Measurements from ENCODE around the gene MAD1L1. TPM values are rescaled to one million over a fixed set of nuclear protein-coding genes. Genes with fewer than 3 reads are reported as not detected.

MAD1L1 gene
- total and polyA plus RNA-seq, 2 of the 13 experiments (the other 11 are each of a cell fraction or from before 2014, with no cell fraction given), result 17.4 to 64.7 TPM

GRCh38 chr7:2110610-2111396 is 121.9 kb downstream of the MAD1L1 start (continued):
- TF ChIP-seq ZNF264 (CRISPR knock-in tag; IDR thresholded peaks at IDR 0.05) (peak; percentile 61; the same call in 1 of the 2 replicates), KDM2A (CRISPR knock-in tag; IDR thresholded peaks at IDR 0.05; ENCODE audit: borderline replicate concordance, low read depth) (peak; percentile 26), PCBP2 (optimal IDR thresholded peaks at IDR 0.05; ENCODE audit: low read depth, low read length, poor library complexity, severe bottlenecking) (no peak), MZF1 (CRISPR knock-in tag; IDR thresholded peaks at IDR 0.05; ENCODE audit: borderline replicate concordance) (no peak), AFF4 (CRISPR knock-in tag; IDR thresholded peaks at IDR 0.05) (no peak), ZNF530 (CRISPR knock-in tag; IDR thresholded peaks at IDR 0.05; ENCODE audit: low read depth) (no peak), TFAP4 (IDR thresholded peaks at IDR 0.05; ENCODE audit: borderline replicate concordance, low read depth) (0 out of 2 replicates have a peak, but pooled peaks have one; percentile 38), TAF1 (CRISPR knock-in tag; IDR thresholded peaks at IDR 0.05) (peak; percentile 54; the same call in 1 of the 2 replicates), ZNF7 (CRISPR knock-in tag; IDR thresholded peaks at IDR 0.05) (no peak), ZFX (CRISPR knock-in tag; IDR thresholded peaks at IDR 0.05; ENCODE audit: low read depth) (peak; percentile 85), ZNF615 (CRISPR knock-in tag; IDR thresholded peaks at IDR 0.05; ENCODE audit: borderline replicate concordance) (0 out of 2 replicates have a peak, but pooled peaks have one; percentile 42), LRRFIP1 (CRISPR knock-in tag; conservative IDR thresholded peaks at IDR 0.05) (no peak), ZBTB21 (CRISPR knock-in tag; IDR thresholded peaks at IDR 0.05) (no peak), NPAS2 (CRISPR knock-in tag; IDR thresholded peaks at IDR 0.05; ENCODE audit: borderline replicate concordance) (no peak), SCMH1 (CRISPR knock-in tag; IDR thresholded peaks at IDR 0.05; ENCODE audit: borderline replicate concordance) (no peak), STAG1 (CRISPR knock-in tag; IDR thresholded peaks at IDR 0.05) (no peak; the same call in 1 of the 2 replicates), ZNF691 (CRISPR knock-in tag; IDR thresholded peaks at IDR 0.05; ENCODE audit: borderline replicate concordance, low read depth) (no peak), ZNF879 (CRISPR knock-in tag; IDR thresholded peaks at IDR 0.05) (0 out of 2 replicates have a peak, but pooled peaks have one; percentile 31), HOXA5 (CRISPR knock-in tag; IDR thresholded peaks at IDR 0.05) (no peak), MAZ (IDR thresholded peaks at IDR 0.05; ENCODE audit: borderline replicate concordance, low read depth, low read length) (no peak), MAZ (CRISPR knock-in tag; IDR thresholded peaks at IDR 0.05; ENCODE audit: low read depth) (peak; percentile 81), ZNF274 (CRISPR knock-in tag; IDR thresholded peaks at IDR 0.05) (no peak; the same call in 1 of the 2 replicates)

Data from HepG2 (cell line).